ENCODE measurements around the gene SSTR4. TPM values are rescaled to one million over a fixed set of nuclear protein-coding genes. Genes with fewer than 3 reads are reported as not detected.

SSTR4 gene
- total RNA-seq, 1 experiment from 2014 or later = not detected

DNA sequence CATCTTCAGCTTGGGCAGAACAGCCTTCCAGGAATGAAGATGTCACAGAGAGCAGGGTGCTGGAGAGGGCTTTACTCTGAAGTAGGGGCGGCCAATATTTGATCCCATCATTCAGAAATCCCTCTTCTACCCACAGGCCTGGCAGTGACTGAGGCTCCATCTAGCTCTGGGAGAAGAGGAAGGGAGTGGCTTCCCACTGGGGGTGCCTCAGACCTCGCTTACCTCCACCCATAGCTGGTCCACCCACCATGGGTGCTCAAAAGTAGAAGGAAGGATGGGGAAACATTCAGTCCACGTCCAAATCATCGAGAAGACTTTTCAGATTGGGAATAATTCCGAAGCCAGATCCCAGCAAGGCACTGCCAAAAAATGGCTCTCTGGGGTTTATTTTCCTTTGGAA is 26.1 kb downstream of the SSTR4 start:
- BruUV-seq (replicated peaks) = no TSS peak
- intact Hi-C loops (cut with micrococcal nuclease; ENCODE audit: unreplicated experiment) = loop anchor here (5.0 to 10.0 kb wide), 2 partner anchors 246 to 369 kb away; no protein-coding TSS in a partner anchor
- no peak overlapping the region for H3K4me3 Mint-ChIP-seq (ENCODE audit: unreplicated experiment)
- no peaks in the 10 kb centered on the region for H3K27me3 Mint-ChIP-seq (ENCODE audit: insufficient read depth, unreplicated experiment)
- TF ChIP-seq, protein P1, sequence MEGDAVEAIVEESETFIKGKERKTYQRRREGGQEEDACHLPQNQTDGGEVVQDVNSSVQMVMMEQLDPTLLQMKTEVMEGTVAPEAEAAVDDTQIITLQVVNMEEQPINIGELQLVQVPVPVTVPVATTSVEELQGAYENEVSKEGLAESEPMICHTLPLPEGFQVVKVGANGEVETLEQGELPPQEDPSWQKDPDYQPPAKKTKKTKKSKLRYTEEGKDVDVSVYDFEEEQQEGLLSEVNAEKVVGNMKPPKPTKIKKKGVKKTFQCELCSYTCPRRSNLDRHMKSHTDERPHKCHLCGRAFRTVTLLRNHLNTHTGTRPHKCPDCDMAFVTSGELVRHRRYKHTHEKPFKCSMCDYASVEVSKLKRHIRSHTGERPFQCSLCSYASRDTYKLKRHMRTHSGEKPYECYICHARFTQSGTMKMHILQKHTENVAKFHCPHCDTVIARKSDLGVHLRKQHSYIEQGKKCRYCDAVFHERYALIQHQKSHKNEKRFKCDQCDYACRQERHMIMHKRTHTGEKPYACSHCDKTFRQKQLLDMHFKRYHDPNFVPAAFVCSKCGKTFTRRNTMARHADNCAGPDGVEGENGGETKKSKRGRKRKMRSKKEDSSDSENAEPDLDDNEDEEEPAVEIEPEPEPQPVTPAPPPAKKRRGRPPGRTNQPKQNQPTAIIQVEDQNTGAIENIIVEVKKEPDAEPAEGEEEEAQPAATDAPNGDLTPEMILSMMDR (IDR thresholded peaks at IDR 0.05; ENCODE audit: insufficient read depth in 1 of 2, low read depth in 1 of 2, low read length in 1 of 2, severe bottlenecking in 1 of 2, unreplicated experiment in 1 of 2) = no peak
- peaks cover 33% of the 10 kb centered on the region for H3K4me1 Mint-ChIP-seq (ENCODE audit: low read depth, unreplicated experiment)
- H3K4me3 ChIP-seq (ENCODE audit: low read depth, low read length) = no peak overlapping the region
- no peaks in the 10 kb centered on the region for H3K27me3 ChIP-seq (replicated peaks; ENCODE audit: control insufficient read depth, insufficient read depth, low read length)
- ChIA-PET POLR2A (no interaction called here), CTCF (interaction anchor here (0.5 to 1.0 kb wide), 2 partner anchors 11 to 39 kb away, joined by 4 to 5 read pairs; no protein-coding TSS in a partner anchor)
- H3K27ac Mint-ChIP-seq (ENCODE audit: unreplicated experiment) = peak overlapping the region; percentile 18
- no peaks in the 10 kb centered on the region for H3K36me3 Mint-ChIP-seq (ENCODE audit: insufficient read depth, unreplicated experiment)
- DNase-seq = no peak
- H3K9me3 Mint-ChIP-seq (ENCODE audit: unreplicated experiment) = no peaks in the 10 kb centered on the region
- H3K36me3 ChIP-seq (ENCODE audit: control insufficient read depth, insufficient read depth, low read length) = no peaks in the 10 kb centered on the region
- peaks cover 51% of the 10 kb centered on the region for H3K4me1 ChIP-seq
- no peaks in the 10 kb centered on the region for H3K9me3 ChIP-seq

DNA sequence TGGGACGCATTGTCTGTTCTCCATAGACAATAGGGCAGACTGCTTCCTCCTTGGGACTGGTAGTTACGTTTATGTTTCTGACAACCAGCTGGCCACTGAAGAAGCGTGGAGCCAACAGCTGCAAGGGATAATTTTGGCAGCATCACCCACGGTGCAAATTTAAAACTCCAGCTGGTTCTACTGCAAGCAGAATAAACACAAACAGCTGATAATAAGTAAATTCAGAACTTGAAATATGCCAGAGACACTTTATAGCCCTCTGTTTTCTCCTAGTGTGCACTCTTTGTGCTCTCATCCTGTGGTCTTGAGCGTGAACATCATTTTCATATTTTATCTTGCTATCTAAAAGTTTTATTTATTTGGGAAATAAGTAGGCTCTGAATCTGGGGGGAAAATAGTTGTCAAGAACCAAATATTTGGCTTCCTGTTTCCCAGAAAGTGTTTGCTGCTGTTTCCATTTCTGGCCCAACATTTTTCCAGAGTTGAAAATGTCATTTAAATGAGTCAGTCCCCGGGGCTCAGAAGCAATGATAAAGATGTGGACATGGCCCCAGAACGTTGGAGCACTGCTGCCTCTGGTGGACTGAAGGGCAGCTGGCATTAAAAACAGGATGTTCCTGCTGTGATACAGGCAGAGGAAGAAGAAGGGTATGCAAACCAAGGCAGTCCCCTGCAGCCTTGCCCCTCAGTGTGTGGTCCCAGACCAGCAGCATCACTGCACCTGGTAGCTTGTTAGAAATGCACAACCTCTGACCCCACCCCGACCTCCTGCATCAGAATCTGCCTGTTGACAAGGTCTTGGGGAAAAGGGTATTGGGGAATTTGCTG is 26.8 kb downstream of the SSTR4 start:
- no peaks in the 10 kb centered on the region for H3K27me3 ChIP-seq (replicated peaks; ENCODE audit: control insufficient read depth, insufficient read depth, low read length)
- H3K9me3 Mint-ChIP-seq (ENCODE audit: unreplicated experiment) = no peaks in the 10 kb centered on the region
- no peaks in the 10 kb centered on the region for H3K36me3 ChIP-seq (ENCODE audit: control insufficient read depth, insufficient read depth, low read length)
- H3K4me1 ChIP-seq = peaks cover 58% of the 10 kb centered on the region
- no TSS peak for BruUV-seq (replicated peaks)
- H3K4me3 Mint-ChIP-seq (ENCODE audit: unreplicated experiment) = no peak overlapping the region
- TF ChIP-seq, protein P1 (IDR thresholded peaks at IDR 0.05; ENCODE audit: insufficient read depth in 1 of 2, low read depth in 1 of 2, low read length in 1 of 2, severe bottlenecking in 1 of 2, unreplicated experiment in 1 of 2) = peak; percentile 35 to 39
- peaks cover 40% of the 10 kb centered on the region for H3K4me1 Mint-ChIP-seq (ENCODE audit: low read depth, unreplicated experiment)
- peak; percentile 49 to 53 for DNase-seq
- H3K9me3 ChIP-seq = no peaks in the 10 kb centered on the region
- H3K27me3 Mint-ChIP-seq (ENCODE audit: insufficient read depth, unreplicated experiment) = no peaks in the 10 kb centered on the region
- CTCF ChIA-PET = interaction anchor here (0.6 kb wide), 1 partner anchor 76 kb away, joined by 4 read pairs; no protein-coding TSS in a partner anchor
- POLR2A ChIA-PET = no interaction called here
- no peak overlapping the region for H3K4me3 ChIP-seq (ENCODE audit: low read depth, low read length)
- intact Hi-C loops (cut with micrococcal nuclease; ENCODE audit: unreplicated experiment) = loop anchor here (5.0 to 10.0 kb wide), 2 partner anchors 247 to 370 kb away; no protein-coding TSS in a partner anchor
- H3K27ac Mint-ChIP-seq (ENCODE audit: unreplicated experiment) = peak overlapping the region; percentile 39
- no peaks in the 10 kb centered on the region for H3K36me3 Mint-ChIP-seq (ENCODE audit: insufficient read depth, unreplicated experiment)

DNA sequence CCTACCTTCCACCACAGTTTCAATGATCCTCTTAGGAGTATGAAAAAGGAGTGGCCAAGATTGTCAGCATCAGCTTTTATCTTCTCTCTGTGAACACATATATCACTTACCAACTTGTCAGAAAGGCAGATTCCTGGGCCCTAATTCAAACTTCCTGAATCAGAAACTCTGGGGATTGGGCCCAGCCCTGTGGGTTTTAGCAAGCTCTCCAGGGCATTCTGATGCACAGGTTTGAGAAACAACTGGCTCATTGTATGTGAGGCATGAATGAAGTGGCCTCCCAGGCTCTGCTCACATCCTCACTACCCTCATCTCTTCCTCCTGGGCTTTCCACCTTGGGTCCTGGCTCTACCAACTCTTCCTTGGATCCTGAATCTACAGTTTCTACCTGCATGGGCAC is 27.5 kb downstream of the SSTR4 start:
- POLR2A ChIA-PET = no interaction called here
- CTCF ChIA-PET = interaction anchor here (0.6 to 1.4 kb wide), 2 partner anchors 37 to 75 kb away, joined by 3 to 4 read pairs; no protein-coding TSS in a partner anchor

More for the DNA sequence above, 27.5 kb downstream of the SSTR4 start:
- Mint-ChIP-seq H3K4me3 (ENCODE audit: unreplicated experiment) (no peak overlapping the region), H3K4me1 (ENCODE audit: low read depth, unreplicated experiment) (peaks cover 37% of the 10 kb centered on the region), H3K36me3 (ENCODE audit: insufficient read depth, unreplicated experiment) (no peaks in the 10 kb centered on the region), H3K27ac (ENCODE audit: unreplicated experiment) (no peak overlapping the region), H3K27me3 (ENCODE audit: insufficient read depth, unreplicated experiment) (no peaks in the 10 kb centered on the region), H3K9me3 (ENCODE audit: unreplicated experiment) (no peaks in the 10 kb centered on the region)
- Histone ChIP-seq H3K4me3 (ENCODE audit: low read depth, low read length) (no peak overlapping the region), H3K4me1 (peaks cover 60% of the 10 kb centered on the region), H3K27me3 (replicated peaks; ENCODE audit: control insufficient read depth, insufficient read depth, low read length) (no peaks in the 10 kb centered on the region), H3K9me3 (no peaks in the 10 kb centered on the region), H3K36me3 (ENCODE audit: control insufficient read depth, insufficient read depth, low read length) (no peaks in the 10 kb centered on the region)
- DNase-seq = no peak
- no TSS peak for BruUV-seq (replicated peaks)
- intact Hi-C loops (cut with micrococcal nuclease; ENCODE audit: unreplicated experiment) = loop anchor here (5.0 to 10.0 kb wide), 2 partner anchors 248 to 370 kb away; no protein-coding TSS in a partner anchor
- TF ChIP-seq, protein P1 (IDR thresholded peaks at IDR 0.05; ENCODE audit: insufficient read depth in 1 of 2, low read depth in 1 of 2, low read length in 1 of 2, severe bottlenecking in 1 of 2, unreplicated experiment in 1 of 2) = no peak

Data from Caco-2 (cell line).